Ishikawa (cell line): Measurements from ENCODE around the gene COL6A5.

ENCODE experiments used
- CEBPB ChIP-seq: IDR thresholded peaks from 2 replicates; pipeline ENCODE4 v1.6.1; 2012
- EGR1 ChIP-seq: IDR thresholded peaks from 2 replicates; pipeline ENCODE4 v1.6.1; 2012
- EP300 ChIP-seq: IDR thresholded peaks from 2 replicates; pipeline ENCODE4 v1.6.1; 2012; ENCODE audit warnings: borderline replicate concordance
- FOXM1 ChIP-seq: IDR thresholded peaks from 2 replicates; pipeline ENCODE4 v1.6.1; 2012; ENCODE audit warnings: low read depth, borderline replicate concordance
- RAD21 ChIP-seq: IDR thresholded peaks from 2 replicates; pipeline ENCODE4 v1.6.1; 2012; ENCODE audit warnings: low read depth
- TEAD4 ChIP-seq: IDR thresholded peaks from 2 replicates; pipeline ENCODE4 v1.6.1; 2012
- ZBTB7A ChIP-seq: IDR thresholded peaks from 2 replicates; pipeline ENCODE4 v1.6.1; 2012; ENCODE audit warnings: low read depth
- TF ChIP-seq, protein P1 (sequence below): IDR thresholded peaks from 2 replicates; pipeline ENCODE4 v1.6.1; 2012; ENCODE audit warnings: low read depth, mild to moderate bottlenecking

DNA sequence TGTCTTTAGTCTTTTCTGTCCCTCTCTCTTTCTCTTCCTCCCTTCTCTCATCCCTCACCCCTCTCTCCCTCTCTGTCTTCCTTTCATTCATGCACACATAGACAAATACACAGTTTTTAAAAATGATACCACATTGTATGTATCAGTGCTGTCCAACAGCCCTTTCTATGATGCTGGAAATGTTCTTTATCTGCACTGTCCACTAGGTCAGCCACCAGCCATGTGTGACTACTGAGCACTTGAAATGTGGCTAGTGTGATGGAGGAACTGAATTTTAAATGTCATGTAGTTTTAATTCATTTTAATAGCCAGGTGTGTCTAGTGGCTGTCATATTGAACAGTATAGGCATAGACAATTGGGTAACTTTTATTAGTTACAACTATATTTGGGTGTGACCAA lies 34.9 kb downstream of the COL6A5 start:
- TF ChIP-seq FOXM1 (no peak), CEBPB (no peak), ZBTB7A (no peak), EP300 (no peak), TEAD4 (no peak), RAD21 (no peak), EGR1 (no peak)
- TF ChIP-seq, protein P1, sequence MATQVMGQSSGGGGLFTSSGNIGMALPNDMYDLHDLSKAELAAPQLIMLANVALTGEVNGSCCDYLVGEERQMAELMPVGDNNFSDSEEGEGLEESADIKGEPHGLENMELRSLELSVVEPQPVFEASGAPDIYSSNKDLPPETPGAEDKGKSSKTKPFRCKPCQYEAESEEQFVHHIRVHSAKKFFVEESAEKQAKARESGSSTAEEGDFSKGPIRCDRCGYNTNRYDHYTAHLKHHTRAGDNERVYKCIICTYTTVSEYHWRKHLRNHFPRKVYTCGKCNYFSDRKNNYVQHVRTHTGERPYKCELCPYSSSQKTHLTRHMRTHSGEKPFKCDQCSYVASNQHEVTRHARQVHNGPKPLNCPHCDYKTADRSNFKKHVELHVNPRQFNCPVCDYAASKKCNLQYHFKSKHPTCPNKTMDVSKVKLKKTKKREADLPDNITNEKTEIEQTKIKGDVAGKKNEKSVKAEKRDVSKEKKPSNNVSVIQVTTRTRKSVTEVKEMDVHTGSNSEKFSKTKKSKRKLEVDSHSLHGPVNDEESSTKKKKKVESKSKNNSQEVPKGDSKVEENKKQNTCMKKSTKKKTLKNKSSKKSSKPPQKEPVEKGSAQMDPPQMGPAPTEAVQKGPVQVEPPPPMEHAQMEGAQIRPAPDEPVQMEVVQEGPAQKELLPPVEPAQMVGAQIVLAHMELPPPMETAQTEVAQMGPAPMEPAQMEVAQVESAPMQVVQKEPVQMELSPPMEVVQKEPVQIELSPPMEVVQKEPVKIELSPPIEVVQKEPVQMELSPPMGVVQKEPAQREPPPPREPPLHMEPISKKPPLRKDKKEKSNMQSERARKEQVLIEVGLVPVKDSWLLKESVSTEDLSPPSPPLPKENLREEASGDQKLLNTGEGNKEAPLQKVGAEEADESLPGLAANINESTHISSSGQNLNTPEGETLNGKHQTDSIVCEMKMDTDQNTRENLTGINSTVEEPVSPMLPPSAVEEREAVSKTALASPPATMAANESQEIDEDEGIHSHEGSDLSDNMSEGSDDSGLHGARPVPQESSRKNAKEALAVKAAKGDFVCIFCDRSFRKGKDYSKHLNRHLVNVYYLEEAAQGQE = no peak
